GM18508 (cell line): ENCODE results near the gene USH1G.
"Not testable (repeated sequence)": the region's sequence is repeated elsewhere in the genome, so short reads cannot be mapped to it uniquely, and the experiment has no call there.

ENCODE experiments used
- ATAC-seq: cut with Tn5 transposase; IDR thresholded peaks from one replicate; pipeline ENCODE4 v1.9.1; 2021; ENCODE audit warnings: moderate number of reproducible peaks; ENCODE audit not compliant: insufficient read depth, unreplicated experiment

Gene USH1G

GRCh38 chr17:74935585-74936469 lies 12.8 kb upstream of the USH1G start, which contains the start of gene OTOP3:
TSS of gene OTOP3 (plus strand) at chr17:74935898. CDS start at chr17:74935922, 24 bp downstream.
- no peak for ATAC-seq

GRCh38 chr17:74935048-74935447 lies 12.0 kb upstream of the USH1G start:
- no peak for ATAC-seq

GRCh38 chr17:74930535-74931036 lies 7.5 kb upstream of the USH1G start:
- ATAC-seq, result no peak

- ATAC-seq, result no peak
Measured at GRCh38 chr17:74928786-74929185, 5.7 kb upstream of the USH1G start.

GRCh38 chr17:74925242-74925641 lies 2.2 kb upstream of the USH1G start:
- no peak for ATAC-seq

- no peak for ATAC-seq
Measured at GRCh38 chr17:74924250-74924948, 1.3 kb upstream of the USH1G start, which contains the start of gene OTOP2. TSS of gene OTOP2 (plus strand) at chr17:74924273. CDS start at chr17:74924633, 360 bp downstream.

GRCh38 chr17:74923538-74924249 lies 639 bp upstream of the USH1G start:
- no peak for ATAC-seq

- no peak for ATAC-seq
Measured at GRCh38 chr17:74922172-74922571, 883 bp downstream of the USH1G start.

GRCh38 chr17:74921769-74922168 lies 1.3 kb downstream of the USH1G start:
- ATAC-seq, result no peak

GRCh38 chr17:74921026-74921681 lies 1.9 kb downstream of the USH1G start:
- ATAC-seq, result no peak

- ATAC-seq, result no peak
Measured at GRCh38 chr17:74920642-74921025, 2.4 kb downstream of the USH1G start.

- ATAC-seq, result no peak
Measured at GRCh38 chr17:74920306-74920620, 2.8 kb downstream of the USH1G start.

GRCh38 chr17:74919440-74920305 lies 3.4 kb downstream of the USH1G start:
- ATAC-seq, result no peak

GRCh38 chr17:74918906-74919305 lies 4.1 kb downstream of the USH1G start:
- no peak for ATAC-seq

GRCh38 chr17:74917430-74917829 lies 5.6 kb downstream of the USH1G start:
- no peak for ATAC-seq

- no peak for ATAC-seq
Measured at GRCh38 chr17:74916851-74917199, 6.2 kb downstream of the USH1G start.

GRCh38 chr17:74916136-74916850 lies 6.8 kb downstream of the USH1G start:
- no peak for ATAC-seq

- ATAC-seq, result not testable (repeated sequence)
Measured at GRCh38 chr17:74911423-74911822, 11.6 kb downstream of the USH1G start.

- not testable (repeated sequence) for ATAC-seq
Measured at GRCh38 chr17:74909097-74909496, 14.0 kb downstream of the USH1G start.
